Coronary artery (tissue), 2 donors: ENCODE measurements around the gene ANKRD52.

ENCODE experiments used
- DNase-seq: peaks from one replicate; pipeline ENCODE4 v3.0.0-alpha.2; 2017; ENCODE audit warnings: low spot score
- H3K27ac ChIP-seq, 2 donors: fragments of 200-600 bp; sonication (generic); one replicate each; pipeline ENCODE4 v1.5.1; 2016 to 2019
- H3K4me3 ChIP-seq: fragments of 200-600 bp; sonication (generic); 2 replicates; pipeline ENCODE4 v1.5.1; 2016; ENCODE audit warnings: mild to moderate bottlenecking, moderate library complexity
- CTCF ChIP-seq: fragments of 200-600 bp; sonication (generic); IDR thresholded peaks from one replicate; pipeline ENCODE4 v1.5.1; 2019; ENCODE audit warnings: antibody characterized with exemption

ANKRD52 gene

GRCh38 chr12:56221232-56221756, 36.9 kb downstream of the ANKRD52 start:
- TF ChIP-seq CTCF = no peak
- H3K27ac ChIP-seq = peak overlapping the region; percentile 95 to 98
- DNase-seq = peak; percentile 91
- H3K4me3 ChIP-seq = peak overlapping the region; percentile 85

GRCh38 chr12:56220611-56221231, 37.5 kb downstream of the ANKRD52 start:
- DNase-seq = no peak
- Histone ChIP-seq H3K4me3 (peak overlapping the region; percentile 85), H3K27ac (peak overlapping the region; percentile 95 to 98)
- no peak for TF ChIP-seq CTCF

- no peak for TF ChIP-seq CTCF
- Histone ChIP-seq H3K4me3 (peak overlapping the region; percentile 85), H3K27ac (peak overlapping the region; percentile 95 to 98)
- no peak for DNase-seq
Measured at GRCh38 chr12:56219840-56220239, 38.3 kb downstream of the ANKRD52 start.

- Histone ChIP-seq H3K4me3 (no peak overlapping the region), H3K27ac (no peak overlapping the region)
- no peak for DNase-seq
- no peak for TF ChIP-seq CTCF
Measured at GRCh38 chr12:56216461-56216860, 41.7 kb downstream of the ANKRD52 start.

GRCh38 chr12:56213878-56214277, 44.3 kb downstream of the ANKRD52 start:
- no peak for TF ChIP-seq CTCF
- no peak for DNase-seq

GRCh38 chr12:56212361-56212760, 45.8 kb downstream of the ANKRD52 start:
- Histone ChIP-seq H3K27ac (no peak overlapping the region), H3K4me3 (no peak overlapping the region)
- TF ChIP-seq CTCF = no peak
- DNase-seq = no peak

More at GRCh38 chr12:56213878-56214277, 44.3 kb downstream of the ANKRD52 start:
- Histone ChIP-seq H3K27ac (no peak overlapping the region), H3K4me3 (no peak overlapping the region)

- no peak for DNase-seq
- no peak for TF ChIP-seq CTCF
- no peak overlapping the region for H3K27ac ChIP-seq
- no peak overlapping the region for H3K4me3 ChIP-seq
Measured at GRCh38 chr12:56208006-56208405, 50.2 kb downstream of the ANKRD52 start.
